H9 (cell line): ENCODE results near the gene ACVR1B. TPM values are rescaled to one million over a fixed set of nuclear protein-coding genes. Genes with fewer than 3 reads are reported as not detected.

Experiments
- DNase-seq: peaks from one replicate; pipeline ENCODE4 v3.0.0-alpha.2; 2017
- H2AFZ ChIP-seq: one replicate; pipeline ENCODE4 v1.6.1; 2013; ENCODE audit warnings: mild to moderate bottlenecking, low read length, control low read depth, moderate library complexity
- H2AK5ac ChIP-seq: 2 replicates; pipeline ENCODE4 v1.6.1; 2013; ENCODE audit warnings: low read length, control low read depth, mixed read lengths; ENCODE audit not compliant: insufficient read length
- H2BK120ac ChIP-seq: one replicate; pipeline ENCODE4 v1.6.1; 2013; ENCODE audit warnings: low read depth, mild to moderate bottlenecking, low read length, control low read depth, inconsistent platforms; ENCODE audit not compliant: poor library complexity, severe bottlenecking
- H2BK12ac ChIP-seq: 2 replicates; pipeline ENCODE4 v1.6.1; 2013; ENCODE audit warnings: low read length, control low read depth, mixed read lengths, low read depth; ENCODE audit not compliant: insufficient read length
- H2BK15ac ChIP-seq: 2 replicates; pipeline ENCODE4 v1.6.1; 2013; ENCODE audit warnings: low read depth, low read length, control low read depth
- H2BK20ac ChIP-seq: one replicate; pipeline ENCODE4 v1.6.1; 2013; ENCODE audit warnings: low read depth, mild to moderate bottlenecking, low read length, control low read depth, inconsistent platforms; ENCODE audit not compliant: poor library complexity, severe bottlenecking
- H2BK5ac ChIP-seq: 2 replicates; pipeline ENCODE4 v1.6.1; 2013; ENCODE audit warnings: low read length, control low read depth, mixed read lengths; ENCODE audit not compliant: insufficient read length
- H3K14ac ChIP-seq: 2 replicates; pipeline ENCODE4 v1.6.1; 2013; ENCODE audit warnings: low read length, control low read depth; ENCODE audit not compliant: insufficient read depth
- H3K18ac ChIP-seq: 2 replicates; pipeline ENCODE4 v1.6.1; 2013; ENCODE audit warnings: low read depth, mild to moderate bottlenecking, mixed read lengths, low read length, control low read depth; ENCODE audit not compliant: insufficient read length
- H3K23ac ChIP-seq: 2 replicates; pipeline ENCODE4 v1.6.1; 2013; ENCODE audit warnings: low read length, control low read depth, mixed read lengths, low read depth; ENCODE audit not compliant: insufficient read length
- H3K23me2 ChIP-seq: 2 replicates; pipeline ENCODE4 v1.6.1; 2013; ENCODE audit warnings: low read depth, mild to moderate bottlenecking, mixed read lengths, low read length, control low read depth; ENCODE audit not compliant: insufficient read length, poor library complexity, severe bottlenecking
- H3K27ac ChIP-seq: 2 replicates; pipeline ENCODE4 v1.5.1; 2013; ENCODE audit warnings: low read length, control low read depth, mixed read lengths, low read depth; ENCODE audit not compliant: insufficient read length
- H3K27me3 ChIP-seq: 2 replicates; pipeline ENCODE4 v1.6.1; 2013; ENCODE audit warnings: low read length, control low read depth, inconsistent platforms; ENCODE audit not compliant: insufficient read depth
- H3K4ac ChIP-seq: 2 replicates; pipeline ENCODE4 v1.6.1; 2013; ENCODE audit warnings: low read depth, mild to moderate bottlenecking, control low read depth, inconsistent platforms, low read length, moderate library complexity
- H3K4me1 ChIP-seq: 2 replicates; pipeline ENCODE4 v1.6.1; 2013; ENCODE audit warnings: low read length, control low read depth, inconsistent platforms; ENCODE audit not compliant: insufficient read depth
- H3K4me2 ChIP-seq: 2 replicates; pipeline ENCODE4 v1.6.1; 2013; ENCODE audit warnings: low read length, control low read depth, mixed read lengths; ENCODE audit not compliant: insufficient read length, insufficient read depth
- H3K56ac ChIP-seq: 2 replicates; pipeline ENCODE4 v1.6.1; 2013; ENCODE audit warnings: low read depth, mild to moderate bottlenecking, mixed read lengths, low read length, control low read depth; ENCODE audit not compliant: insufficient read length
- H3K79me1 ChIP-seq: 2 replicates; pipeline ENCODE4 v1.6.1; 2013; ENCODE audit warnings: low read depth, mild to moderate bottlenecking, moderate library complexity, low read length, control low read depth, inconsistent platforms; ENCODE audit not compliant: insufficient read depth, poor library complexity, severe bottlenecking
- H3K79me2 ChIP-seq: 2 replicates; pipeline ENCODE4 v1.6.1; 2013; ENCODE audit warnings: low read length, control low read depth, inconsistent platforms; ENCODE audit not compliant: insufficient read depth
- H3K9ac ChIP-seq: 2 replicates; pipeline ENCODE4 v1.6.1; 2013; ENCODE audit warnings: low read length, control low read depth, mixed read lengths; ENCODE audit not compliant: insufficient read length; ENCODE audit errors: extremely low read depth
- H3K9me3 ChIP-seq: one replicate; pipeline ENCODE4 v1.6.1; 2013; ENCODE audit warnings: low read depth, low read length, inconsistent platforms; ENCODE audit not compliant: control insufficient read depth
- H3T11ph ChIP-seq: one replicate; pipeline ENCODE4 v1.6.1; 2013; ENCODE audit warnings: mild to moderate bottlenecking, low read length, control low read depth, inconsistent platforms
- H4K20me1 ChIP-seq: one replicate; pipeline ENCODE4 v1.6.1; 2013; ENCODE audit not compliant: control insufficient read depth, insufficient read length, insufficient read depth
- H4K5ac ChIP-seq: 2 replicates; pipeline ENCODE4 v1.6.1; 2013; ENCODE audit warnings: low read depth, mild to moderate bottlenecking, mixed read lengths, low read length, control low read depth; ENCODE audit not compliant: insufficient read length
- H4K8ac ChIP-seq: replicated peaks from 2 replicates; pipeline ENCODE4 v1.6.1; 2013; ENCODE audit warnings: low read length, control low read depth, mixed read lengths, low read depth; ENCODE audit not compliant: insufficient read length
- H4K91ac ChIP-seq: 2 replicates; pipeline ENCODE4 v1.6.1; 2013; ENCODE audit warnings: low read depth, mild to moderate bottlenecking, moderate library complexity, mixed read lengths, low read length, control low read depth; ENCODE audit not compliant: insufficient read length
- H3K27ac Mint-ChIP-seq, 3 experiments: 2 replicates in 2 of 3; 3 replicates in 1 of 3; pipeline ENCODE4 v1.8.0; 2020 to 2021; ENCODE audit warnings: mixed read lengths in 3 of 3, mild to moderate bottlenecking in 1 of 3, moderate library complexity in 1 of 3
- H3K27me3 Mint-ChIP-seq: 2 replicates; pipeline ENCODE4 v1.8.0; 2021; ENCODE audit warnings: low read depth, mild to moderate bottlenecking, moderate library complexity, mixed read lengths
- H3K36me3 Mint-ChIP-seq, 3 experiments: 2 replicates in 2 of 3; 3 replicates in 1 of 3; pipeline ENCODE4 v1.8.0; 2020 to 2021; ENCODE audit warnings: low read depth in 3 of 3, mixed read lengths in 3 of 3; ENCODE audit not compliant: insufficient read depth in 1 of 3
- H3K4me1 Mint-ChIP-seq, 2 experiments: 2 replicates each; pipeline ENCODE4 v1.8.0; 2020; ENCODE audit warnings: mixed read lengths in 2 of 2
- H3K4me3 Mint-ChIP-seq, 2 experiments: 2 replicates in 1 of 2; 3 replicates in 1 of 2; pipeline ENCODE4 v1.8.0; 2020 to 2021; ENCODE audit warnings: mild to moderate bottlenecking in 2 of 2, mixed read lengths in 2 of 2, moderate library complexity in 1 of 2
- H3K9me3 Mint-ChIP-seq, 2 experiments: 2 replicates in 1 of 2; 3 replicates in 1 of 2; pipeline ENCODE4 v1.8.0; 2020; ENCODE audit warnings: mild to moderate bottlenecking in 2 of 2, mixed read lengths in 2 of 2, moderate library complexity in 1 of 2
- CTCF ChIP-seq: fragments of 200-600 bp; sonication (generic); conservative IDR thresholded peaks from 3 replicates; pipeline ENCODE4 v1.8.0; 2021; ENCODE audit warnings: antibody characterized with exemption, mild to moderate bottlenecking
- WGBS: extraction: QIAGEN DNeasy Blood & Tissue Kit; methylation state at CpG from one replicate; pipeline ENCODE4 v1.1.7; 2013; ENCODE audit warnings: missing lambda C conversion rate, low lambda C conversion rate, mixed read lengths; ENCODE audit not compliant: insufficient read length; ENCODE audit errors: extremely low coverage; 5-methylcytosine and 5-hydroxymethylcytosine counted together
- total RNA-seq: library from RNA; stranded (reverse); gene quantifications from 2 replicates; pipeline ENCODE4 v1.2.1, GENCODE V29; 2021

Gene ACVR1B
- total RNA-seq, 1 experiment from 2014 or later: 16.3 TPM

- no peaks in the 10 kb centered on the region for H4K20me1 ChIP-seq
- no peak overlapping the region for H3K18ac ChIP-seq
- TF ChIP-seq CTCF: no peak
- no peak overlapping the region for H2AFZ ChIP-seq
- H3K9ac ChIP-seq: no peak overlapping the region
- no peak overlapping the region for H2AK5ac ChIP-seq
- no peak overlapping the region for H3K27ac ChIP-seq
- H2BK20ac ChIP-seq: no peak overlapping the region
- Mint-ChIP-seq H3K27me3 (peaks cover 73% of the 10 kb centered on the region), H3K27ac (no peak overlapping the region), H3K4me1 (peaks cover 31 to 49% of the 10 kb centered on the region in 2 experiments), H3K36me3 (peaks cover 0 to 11% (median 11%) of the 10 kb centered on the region in 3 experiments; a peak in 5 of 7 replicates), H3K4me3 (peak overlapping the region; percentile 70 to 90), H3K9me3 (no peaks in the 10 kb centered on the region; a peak in 2 of 5 replicates)
- H3K14ac ChIP-seq: peak overlapping the region; percentile 50; the same call in 1 of the 2 replicates
- H3K56ac ChIP-seq: no peak overlapping the region
- H3K4me1 ChIP-seq: peaks cover 5% of the 10 kb centered on the region; the same call in 1 of the 2 replicates
- H3K23me2 ChIP-seq: peaks cover 7% of the 10 kb centered on the region
- no peak overlapping the region for H2BK15ac ChIP-seq
- no peak overlapping the region for H2BK120ac ChIP-seq
- no peaks in the 10 kb centered on the region for H3K79me1 ChIP-seq
- no peak overlapping the region for H4K5ac ChIP-seq
- H2BK5ac ChIP-seq: no peak overlapping the region
- peaks cover 17% of the 10 kb centered on the region for H3K27me3 ChIP-seq
- H3K4me2 ChIP-seq: peak overlapping the region; percentile 42
- no peaks in the 10 kb centered on the region for H3K9me3 ChIP-seq
- no peak overlapping the region for H3K4ac ChIP-seq
- H3T11ph ChIP-seq: no peak overlapping the region
- H2BK12ac ChIP-seq: no peak overlapping the region
- no peak overlapping the region for H4K91ac ChIP-seq
- WGBS: no CpG with 5 or more reads among the region's 72 CpGs
- no peak overlapping the region for H3K23ac ChIP-seq
- peak; percentile 49 for DNase-seq
- no peak overlapping the region for H4K8ac ChIP-seq
- no peaks in the 10 kb centered on the region for H3K79me2 ChIP-seq
Observed at GRCh38 chr12:52007158-52007921, 55.8 kb downstream of the ACVR1B start.
